Measurements from ENCODE around the gene RNF187. TPM values are rescaled to one million over a fixed set of nuclear protein-coding genes. Genes with fewer than 3 reads are reported as not detected.

Gene RNF187
- total RNA-seq, 1 donor from 2014 or later = 79.8 TPM

DNA sequence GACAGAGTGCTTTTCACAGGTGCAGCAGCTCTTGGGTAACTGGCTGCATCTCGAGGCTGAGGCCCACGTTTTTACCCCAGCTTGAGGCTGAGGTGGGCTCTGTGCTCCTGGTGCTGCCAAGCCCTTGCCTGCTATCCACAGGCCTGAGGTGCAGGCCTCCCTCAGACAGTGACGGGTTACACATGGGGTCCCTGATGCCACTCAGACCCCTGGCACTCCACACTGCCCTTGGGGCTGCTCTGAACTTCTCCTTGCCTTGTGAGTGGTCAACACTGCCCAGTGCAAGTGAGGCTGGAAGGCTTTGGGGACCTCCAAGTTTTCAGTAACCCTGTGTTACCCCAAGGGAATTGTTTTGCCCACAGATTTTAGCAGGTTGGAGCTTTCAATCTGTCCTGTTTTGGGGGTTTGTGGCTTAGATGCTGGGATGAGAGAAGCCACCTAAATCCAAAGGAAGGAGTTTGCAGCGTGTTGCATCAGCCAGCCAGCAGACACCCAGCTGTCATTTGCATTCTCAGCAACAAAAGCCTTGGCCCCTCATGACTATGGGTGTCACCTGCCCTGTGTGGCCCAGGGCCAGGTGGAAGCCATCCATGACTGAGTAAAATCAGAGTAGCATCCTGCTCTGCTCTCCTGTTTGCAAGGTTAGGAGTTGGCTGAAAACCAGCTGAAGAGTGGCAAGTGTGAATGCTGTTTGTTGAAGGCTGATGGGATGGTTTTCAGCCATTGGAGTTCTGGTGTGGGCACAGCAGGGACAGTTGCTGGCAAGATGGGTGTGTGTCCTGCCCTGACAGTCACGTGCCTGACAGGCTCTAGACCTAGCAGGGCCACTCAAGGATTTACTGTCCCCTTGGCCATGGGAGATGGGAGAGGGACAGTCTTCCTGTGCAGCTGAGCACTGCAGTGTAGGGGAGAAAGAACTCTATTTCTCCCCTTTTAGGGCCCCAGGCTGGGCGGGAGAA, 3.2 kb downstream of the RNF187 start:
- intact Hi-C loops (cut with DNase I) = no loop called here
- Histone ChIP-seq H3K4me1 (peaks cover 36% of the 10 kb centered on the region), H3K4me3 (no peak overlapping the region), H3K36me3 (peaks cover 55% of the 10 kb centered on the region), H3K9me3 (no peaks in the 10 kb centered on the region), H3K27ac (no peak overlapping the region), H3K27me3 (ENCODE audit: low read depth) (no peaks in the 10 kb centered on the region)
- TF ChIP-seq, protein P1, sequence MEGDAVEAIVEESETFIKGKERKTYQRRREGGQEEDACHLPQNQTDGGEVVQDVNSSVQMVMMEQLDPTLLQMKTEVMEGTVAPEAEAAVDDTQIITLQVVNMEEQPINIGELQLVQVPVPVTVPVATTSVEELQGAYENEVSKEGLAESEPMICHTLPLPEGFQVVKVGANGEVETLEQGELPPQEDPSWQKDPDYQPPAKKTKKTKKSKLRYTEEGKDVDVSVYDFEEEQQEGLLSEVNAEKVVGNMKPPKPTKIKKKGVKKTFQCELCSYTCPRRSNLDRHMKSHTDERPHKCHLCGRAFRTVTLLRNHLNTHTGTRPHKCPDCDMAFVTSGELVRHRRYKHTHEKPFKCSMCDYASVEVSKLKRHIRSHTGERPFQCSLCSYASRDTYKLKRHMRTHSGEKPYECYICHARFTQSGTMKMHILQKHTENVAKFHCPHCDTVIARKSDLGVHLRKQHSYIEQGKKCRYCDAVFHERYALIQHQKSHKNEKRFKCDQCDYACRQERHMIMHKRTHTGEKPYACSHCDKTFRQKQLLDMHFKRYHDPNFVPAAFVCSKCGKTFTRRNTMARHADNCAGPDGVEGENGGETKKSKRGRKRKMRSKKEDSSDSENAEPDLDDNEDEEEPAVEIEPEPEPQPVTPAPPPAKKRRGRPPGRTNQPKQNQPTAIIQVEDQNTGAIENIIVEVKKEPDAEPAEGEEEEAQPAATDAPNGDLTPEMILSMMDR (IDR thresholded peaks at IDR 0.05) = no peak
- ATAC-seq (no peak), DNase-seq (no peak)

DNA sequence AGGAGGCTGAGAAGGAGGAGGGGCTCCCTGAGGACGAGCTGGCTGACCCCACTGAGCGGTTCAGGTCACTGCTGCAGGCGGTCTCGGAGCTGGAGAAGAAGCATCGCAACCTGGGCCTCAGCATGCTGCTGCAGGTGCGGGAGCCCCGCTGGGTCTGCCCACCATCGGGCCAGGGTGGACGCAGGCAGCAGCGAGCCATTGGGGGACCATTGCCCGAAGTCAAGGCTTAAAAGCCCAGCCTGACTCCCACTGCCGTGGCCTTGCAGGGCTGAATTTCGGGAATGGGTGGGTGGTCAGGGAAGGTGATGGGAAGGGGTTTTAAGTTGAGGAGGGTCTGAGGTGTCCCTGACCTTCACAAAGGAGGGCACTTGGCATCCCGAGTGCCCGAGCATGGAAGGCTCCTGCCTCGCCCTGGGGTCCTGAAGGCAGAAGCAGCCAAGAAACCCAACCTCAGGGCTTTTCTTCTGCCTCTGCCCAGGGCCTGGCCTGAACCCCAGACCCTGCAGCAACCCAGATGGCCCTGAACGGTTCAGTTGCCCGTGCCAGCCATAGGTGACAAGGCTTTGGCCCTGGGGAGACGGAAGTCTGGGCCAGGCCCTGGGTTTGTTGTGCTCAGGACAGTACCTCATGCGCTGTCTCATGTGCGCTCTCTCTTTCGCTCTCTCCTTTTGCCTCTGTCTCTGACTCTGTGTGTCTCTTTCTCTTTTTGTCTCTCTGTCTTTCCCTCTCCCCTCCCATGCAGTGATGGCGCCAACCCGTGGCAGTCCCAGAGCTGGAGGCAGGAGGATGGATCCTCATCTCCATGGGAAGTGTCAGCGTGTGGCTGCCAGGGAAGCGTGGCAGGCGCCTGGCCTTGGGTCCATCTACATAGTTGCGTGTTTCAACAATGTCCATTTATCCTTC, 6.2 kb downstream of the RNF187 start:
- ATAC-seq (no peak), DNase-seq (no peak)
- intact Hi-C loops (cut with DNase I) = no loop called here
- TF ChIP-seq, protein P1 (IDR thresholded peaks at IDR 0.05) = no peak
- Histone ChIP-seq H3K4me1 (peaks cover 22% of the 10 kb centered on the region), H3K27ac (no peak overlapping the region), H3K27me3 (ENCODE audit: low read depth) (no peaks in the 10 kb centered on the region), H3K36me3 (peaks cover 70% of the 10 kb centered on the region), H3K4me3 (no peak overlapping the region), H3K9me3 (no peaks in the 10 kb centered on the region)

DNA sequence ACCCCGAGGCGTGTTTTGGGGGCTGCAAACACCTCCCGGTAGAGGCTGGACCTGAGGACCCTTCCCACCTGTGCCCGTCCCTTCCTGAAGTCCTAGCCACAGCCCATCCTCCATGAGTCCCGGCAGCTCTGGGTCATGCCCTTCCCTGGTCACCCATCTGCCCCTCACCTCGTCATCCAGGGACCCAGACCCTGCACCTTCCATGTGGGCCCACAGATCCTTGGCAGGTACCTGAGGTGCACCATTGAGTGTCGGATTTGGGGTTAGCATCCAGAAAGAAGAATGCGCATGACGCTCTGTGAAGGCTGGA, 6.8 kb downstream of the RNF187 start:
- H3K36me3 ChIP-seq = peaks cover 70% of the 10 kb centered on the region
- no peaks in the 10 kb centered on the region for H3K9me3 ChIP-seq
- DNase-seq = no peak
- H3K27ac ChIP-seq = no peak overlapping the region
- no peak for ATAC-seq
- peaks cover 16% of the 10 kb centered on the region for H3K4me1 ChIP-seq
- intact Hi-C loops (cut with DNase I) = no loop called here
- no peak overlapping the region for H3K4me3 ChIP-seq
- H3K27me3 ChIP-seq (ENCODE audit: low read depth) = no peaks in the 10 kb centered on the region
- TF ChIP-seq, protein P1 (IDR thresholded peaks at IDR 0.05) = no peak

DNA sequence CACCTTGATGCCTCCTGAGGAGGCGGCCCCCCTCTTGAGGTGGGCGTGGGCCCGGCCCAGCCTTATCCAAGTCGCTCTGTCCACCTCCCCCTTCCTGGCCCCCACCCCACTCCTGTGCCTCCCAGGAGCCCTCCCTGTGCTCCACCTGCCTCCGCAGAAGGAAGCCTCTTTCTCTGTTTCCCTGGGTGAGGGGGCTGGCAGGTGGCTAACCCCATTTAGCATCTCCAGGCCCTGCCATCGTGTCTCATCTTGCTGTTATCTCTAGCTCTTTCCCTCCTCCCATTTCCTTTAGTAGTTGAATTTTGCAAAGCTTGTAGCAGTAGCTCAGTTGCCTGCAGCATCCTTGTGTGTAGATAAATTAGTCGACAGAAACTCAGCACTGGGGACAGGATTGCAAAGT, 7.2 kb downstream of the RNF187 start:
- no peak for DNase-seq
- no peak for ATAC-seq
- peaks cover 69% of the 10 kb centered on the region for H3K36me3 ChIP-seq
- H3K9me3 ChIP-seq = no peaks in the 10 kb centered on the region
- H3K27ac ChIP-seq = no peak overlapping the region
- H3K27me3 ChIP-seq (ENCODE audit: low read depth) = no peaks in the 10 kb centered on the region
- H3K4me1 ChIP-seq = peaks cover 12% of the 10 kb centered on the region
- H3K4me3 ChIP-seq = no peak overlapping the region
- intact Hi-C loops (cut with DNase I) = no loop called here
- TF ChIP-seq, protein P1 (IDR thresholded peaks at IDR 0.05) = no peak

DNA sequence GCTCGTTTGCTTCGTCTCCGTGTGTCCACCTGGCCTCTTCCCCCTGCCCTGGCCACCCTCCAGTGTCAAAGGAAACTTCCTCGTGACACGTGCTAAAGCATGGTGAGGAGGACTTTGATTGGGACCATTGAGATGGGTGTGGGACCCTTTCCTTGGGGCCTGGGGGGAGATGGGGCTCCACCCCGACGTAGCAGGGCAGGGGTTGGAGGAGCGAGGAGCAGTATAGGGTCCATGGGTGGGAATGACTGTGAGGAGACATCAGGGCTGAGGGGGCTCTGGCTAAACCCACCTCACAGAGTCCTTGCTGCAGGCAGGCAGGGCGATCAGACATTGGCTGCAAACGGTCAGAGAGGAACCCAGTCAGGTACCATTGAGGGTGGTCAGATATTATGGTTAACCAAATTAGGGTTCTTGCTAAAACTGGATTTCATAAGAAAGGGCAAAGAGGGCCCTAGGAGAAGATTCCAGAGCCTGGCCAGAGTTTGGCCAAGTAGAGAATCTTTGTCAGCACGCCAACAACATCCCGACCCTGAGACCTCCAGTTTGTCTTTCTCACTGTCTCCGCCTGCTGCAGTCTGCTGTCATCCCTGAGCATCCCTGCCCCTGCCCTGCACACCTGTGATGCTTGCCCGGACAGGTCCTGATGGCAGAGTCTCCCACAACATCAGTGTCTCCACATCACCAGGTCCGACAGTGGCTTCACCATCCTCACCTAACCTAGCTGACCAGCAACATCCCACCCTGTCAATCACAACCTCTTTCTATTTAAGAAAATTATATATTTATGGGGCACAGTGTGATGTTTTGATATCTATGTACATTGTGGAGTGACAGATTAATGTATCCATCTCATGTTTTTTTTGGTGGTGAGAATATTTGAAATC, 8.0 kb downstream of the RNF187 start:
- no peaks in the 10 kb centered on the region for H3K27me3 ChIP-seq (ENCODE audit: low read depth)
- H3K9me3 ChIP-seq = no peaks in the 10 kb centered on the region
- intact Hi-C loops (cut with DNase I) = no loop called here
- no peak for ATAC-seq
- peaks cover 61% of the 10 kb centered on the region for H3K36me3 ChIP-seq
- TF ChIP-seq, protein P1 (IDR thresholded peaks at IDR 0.05) = no peak
- no peak overlapping the region for H3K4me3 ChIP-seq
- DNase-seq = no peak
- no peak overlapping the region for H3K27ac ChIP-seq
- H3K4me1 ChIP-seq = peaks cover 5% of the 10 kb centered on the region
